Hepatocyte (in vitro differentiated cells): ENCODE measurements around the gene DIS3L2.
"Not testable (repeated sequence)": the region's sequence is repeated elsewhere in the genome, so short reads cannot be mapped to it uniquely, and the experiment has no call there.

Experiments
- EZH2 ChIP-seq: fragments of 200-600 bp; sonication (generic); IDR thresholded peaks from 2 replicates; pipeline ENCODE4 v1.6.1; 2016; ENCODE audit warnings: antibody characterized with exemption, mild to moderate bottlenecking, borderline replicate concordance
- TF ChIP-seq, protein P1 (sequence below): fragments of 200-600 bp; sonication (generic); IDR thresholded peaks from 2 replicates; pipeline ENCODE4 v1.5.1; 2016; ENCODE audit warnings: antibody characterized with exemption, mild to moderate bottlenecking; ENCODE audit not compliant: poor library complexity

DNA sequence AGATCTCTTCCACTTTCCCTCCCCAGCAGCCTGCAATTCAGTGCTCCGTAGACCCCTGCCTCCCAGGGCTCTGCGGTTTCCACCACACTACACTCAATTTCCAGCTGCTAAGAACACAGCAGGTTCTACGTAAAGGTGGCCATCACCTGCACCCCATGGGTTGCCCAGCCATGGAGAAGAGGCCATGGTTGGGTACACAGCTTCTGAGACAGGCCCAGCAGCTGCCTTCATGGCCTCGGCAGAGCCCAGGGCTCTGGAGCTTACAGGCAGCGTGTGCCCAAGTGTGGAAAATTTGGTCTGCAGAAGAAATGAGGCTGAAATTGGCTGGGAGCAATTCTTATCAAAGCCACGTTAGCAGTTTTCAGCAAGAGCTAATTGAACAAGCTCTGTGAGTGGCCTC lies 362.5 kb downstream of the DIS3L2 start:
- TF ChIP-seq, protein P1, sequence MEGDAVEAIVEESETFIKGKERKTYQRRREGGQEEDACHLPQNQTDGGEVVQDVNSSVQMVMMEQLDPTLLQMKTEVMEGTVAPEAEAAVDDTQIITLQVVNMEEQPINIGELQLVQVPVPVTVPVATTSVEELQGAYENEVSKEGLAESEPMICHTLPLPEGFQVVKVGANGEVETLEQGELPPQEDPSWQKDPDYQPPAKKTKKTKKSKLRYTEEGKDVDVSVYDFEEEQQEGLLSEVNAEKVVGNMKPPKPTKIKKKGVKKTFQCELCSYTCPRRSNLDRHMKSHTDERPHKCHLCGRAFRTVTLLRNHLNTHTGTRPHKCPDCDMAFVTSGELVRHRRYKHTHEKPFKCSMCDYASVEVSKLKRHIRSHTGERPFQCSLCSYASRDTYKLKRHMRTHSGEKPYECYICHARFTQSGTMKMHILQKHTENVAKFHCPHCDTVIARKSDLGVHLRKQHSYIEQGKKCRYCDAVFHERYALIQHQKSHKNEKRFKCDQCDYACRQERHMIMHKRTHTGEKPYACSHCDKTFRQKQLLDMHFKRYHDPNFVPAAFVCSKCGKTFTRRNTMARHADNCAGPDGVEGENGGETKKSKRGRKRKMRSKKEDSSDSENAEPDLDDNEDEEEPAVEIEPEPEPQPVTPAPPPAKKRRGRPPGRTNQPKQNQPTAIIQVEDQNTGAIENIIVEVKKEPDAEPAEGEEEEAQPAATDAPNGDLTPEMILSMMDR: not testable (repeated sequence)
- not testable (repeated sequence) for TF ChIP-seq EZH2
